OCI-LY7 (cell line): ENCODE data around the gene SH3TC1.

Experiments used
- CTCF ChIP-seq: fragments of 200-600 bp; sonication (generic); conservative IDR thresholded peaks from 2 replicates; pipeline ENCODE4 v1.5.1; 2014; ENCODE audit warnings: mild to moderate bottlenecking, antibody characterized with exemption, low read length, moderate library complexity, mixed read lengths
- EZH2phosphoT487 ChIP-seq: fragments of 200-600 bp; sonication (generic); IDR thresholded peaks from 2 replicates; pipeline ENCODE4 v1.6.1; 2018; ENCODE audit warnings: low read depth, borderline replicate concordance, mild to moderate bottlenecking, mixed run types, antibody characterized with exemption, low read length, moderate library complexity, mixed read lengths

DNA sequence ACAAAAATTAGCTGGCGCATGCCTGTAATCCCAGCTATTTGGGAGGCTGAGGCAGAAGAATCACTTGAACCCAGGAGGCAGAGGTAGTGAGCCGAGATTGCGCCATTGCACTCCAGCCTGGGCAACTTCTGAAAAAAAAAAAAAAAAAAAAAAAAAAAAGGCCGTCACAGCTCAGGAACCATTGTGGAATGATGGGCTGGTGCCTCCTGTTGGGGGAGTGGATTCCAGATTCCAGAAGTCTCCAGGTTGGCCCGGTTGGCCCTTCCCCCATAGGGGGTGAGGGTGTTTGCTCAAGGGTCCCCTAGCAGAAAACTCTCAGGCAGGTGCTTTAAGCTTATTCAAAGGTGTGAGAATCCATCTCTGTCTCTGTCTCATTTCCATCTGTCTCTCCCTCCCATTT is 11.5 kb downstream of the SH3TC1 start:
- TF ChIP-seq CTCF (no peak), EZH2phosphoT487 (no peak)
